22Rv1 (cell line): ENCODE results near the gene UNC79.

ENCODE experiments used
- CTCF ChIP-seq: fragments of 450-650 bp; IDR thresholded peaks from 2 replicates; pipeline ENCODE4 v1.5.1; 2017; ENCODE audit warnings: mild to moderate bottlenecking
- ZFX ChIP-seq: fragments of 450-650 bp; IDR thresholded peaks from 2 replicates; pipeline ENCODE4 v1.6.1; 2017; ENCODE audit warnings: antibody characterized with exemption, borderline replicate concordance

GRCh38 chr14:93606091-93606490 lies 175.4 kb downstream of the UNC79 start:
- TF ChIP-seq CTCF (no peak), ZFX (no peak)
